Activated CD8-positive, alpha-beta memory T cell treated with anti-CD3 and anti-CD28 coated beads, Interleukin-2, amount 10 ng/mL, durations not matched to agents 7 days and 5 days (primary cell): ENCODE measurements around the gene OLIG2. TPM values are rescaled to one million over a fixed set of nuclear protein-coding genes. Genes with fewer than 3 reads are reported as not detected.

Experiments
- ATAC-seq: fragments of 150-1000 bp; cut with Tn5 transposase; one replicate; pipeline ENCODE4 v1.10.0; 2021; ENCODE audit warnings: moderate library complexity
- CTCF ChIA-PET: fragments of 350-600 bp; sonication (Branson Sonifier 250); formaldehyde crosslinking; loops from one replicate; lab custom pipeline; 2021; ENCODE audit warnings: antibody characterized with exemption; lab: Charles Lee
- DNase-seq: peaks from one replicate; pipeline ENCODE4 v3.0.0-alpha.2; 2020
- H3K27ac Mint-ChIP-seq: one replicate; pipeline ENCODE4 v1.8.0; 2021; ENCODE audit warnings: mild to moderate bottlenecking, mixed read lengths
- H3K27me3 Mint-ChIP-seq: one replicate; pipeline ENCODE4 v1.8.0; 2021; ENCODE audit warnings: mixed read lengths
- H3K36me3 Mint-ChIP-seq: one replicate; pipeline ENCODE4 v1.8.0; 2021; ENCODE audit warnings: mild to moderate bottlenecking, mixed read lengths
- H3K4me1 Mint-ChIP-seq: one replicate; pipeline ENCODE4 v1.8.0; 2021; ENCODE audit warnings: mixed read lengths
- H3K4me3 Mint-ChIP-seq: one replicate; pipeline ENCODE4 v1.8.0; 2021; ENCODE audit warnings: mild to moderate bottlenecking, moderate library complexity, mixed read lengths
- H3K9me3 Mint-ChIP-seq: one replicate; pipeline ENCODE4 v1.8.0; 2022; ENCODE audit warnings: low read depth, mixed read lengths
- total RNA-seq, 2 experiments: library from RNA; stranded (reverse); gene quantifications; one replicate each; pipeline ENCODE4 v1.2.3, GENCODE V29; 2021

The OLIG2 gene
- not detected for total RNA-seq

DNA sequence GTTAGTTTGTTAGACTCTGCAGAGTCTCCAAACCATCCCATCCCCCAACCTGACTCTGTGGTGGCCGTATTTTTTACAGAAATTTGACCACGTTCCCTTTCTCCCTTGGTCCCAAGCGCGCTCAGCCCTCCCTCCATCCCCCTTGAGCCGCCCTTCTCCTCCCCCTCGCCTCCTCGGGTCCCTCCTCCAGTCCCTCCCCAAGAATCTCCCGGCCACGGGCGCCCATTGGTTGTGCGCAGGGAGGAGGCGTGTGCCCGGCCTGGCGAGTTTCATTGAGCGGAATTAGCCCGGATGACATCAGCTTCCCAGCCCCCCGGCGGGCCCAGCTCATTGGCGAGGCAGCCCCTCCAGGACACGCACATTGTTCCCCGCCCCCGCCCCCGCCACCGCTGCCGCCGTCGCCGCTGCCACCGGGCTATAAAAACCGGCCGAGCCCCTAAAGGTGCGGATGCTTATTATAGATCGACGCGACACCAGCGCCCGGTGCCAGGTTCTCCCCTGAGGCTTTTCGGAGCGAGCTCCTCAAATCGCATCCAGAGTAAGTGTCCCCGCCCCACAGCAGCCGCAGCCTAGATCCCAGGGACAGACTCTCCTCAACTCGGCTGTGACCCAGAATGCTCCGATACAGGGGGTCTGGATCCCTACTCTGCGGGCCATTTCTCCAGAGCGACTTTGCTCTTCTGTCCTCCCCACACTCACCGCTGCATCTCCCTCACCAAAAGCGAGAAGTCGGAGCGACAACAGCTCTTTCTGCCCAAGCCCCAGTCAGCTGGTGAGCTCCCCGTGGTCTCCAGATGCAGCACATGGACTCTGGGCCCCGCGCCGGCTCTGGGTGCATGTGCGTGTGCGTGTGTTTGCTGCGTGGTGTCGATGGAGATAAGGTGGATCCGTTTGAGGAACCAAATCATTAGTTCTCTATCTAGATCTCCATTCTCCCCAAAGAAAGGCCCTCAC, at the start of gene OLIG2:
TSS of gene OLIG2 (plus strand) at position 447 of the 954 bp plus-strand sequence. CDS start 928 bp downstream, outside the sequence.
- no peak for ATAC-seq
- no peaks in the 10 kb centered on the region for H3K9me3 Mint-ChIP-seq
- no peak for DNase-seq
- H3K4me1 Mint-ChIP-seq, result peaks cover 19% of the 10 kb centered on the region
- H3K27me3 Mint-ChIP-seq, result peaks cover 92% of the 10 kb centered on the region
- CTCF ChIA-PET, result interaction anchor here (1.2 to 1.4 kb wide), 2 partner anchors 101 to 171 kb away, joined by 3 read pairs; no protein-coding TSS in a partner anchor
- no peak within 1 kb of the TSS for H3K4me3 Mint-ChIP-seq
- H3K27ac Mint-ChIP-seq, result peak within 1 kb of the TSS; percentile 70
- peaks cover 1% of the 10 kb centered on the region for H3K36me3 Mint-ChIP-seq

DNA sequence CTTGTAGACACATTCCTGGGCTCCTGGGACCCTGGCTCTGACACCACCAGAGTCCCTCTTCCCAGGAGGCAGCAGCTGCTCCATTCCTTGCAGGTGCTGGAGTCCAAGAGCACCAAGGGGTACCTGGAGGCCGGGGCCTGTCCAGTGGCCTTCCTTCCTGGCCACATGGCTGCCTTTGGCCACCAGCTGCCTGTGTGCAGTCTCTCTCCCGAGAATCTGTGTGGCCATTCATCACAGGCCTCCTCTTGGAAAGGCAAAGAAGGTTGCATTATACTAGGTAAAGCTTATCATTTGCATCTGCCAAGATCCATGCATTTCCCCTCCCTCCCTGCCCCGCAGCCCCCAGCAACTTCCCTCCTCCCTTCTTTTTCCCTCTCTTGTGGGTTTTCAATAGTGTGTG, 48.9 kb upstream of the OLIG2 start:
- H3K27me3 Mint-ChIP-seq, result peaks cover 24% of the 10 kb centered on the region

DNA sequence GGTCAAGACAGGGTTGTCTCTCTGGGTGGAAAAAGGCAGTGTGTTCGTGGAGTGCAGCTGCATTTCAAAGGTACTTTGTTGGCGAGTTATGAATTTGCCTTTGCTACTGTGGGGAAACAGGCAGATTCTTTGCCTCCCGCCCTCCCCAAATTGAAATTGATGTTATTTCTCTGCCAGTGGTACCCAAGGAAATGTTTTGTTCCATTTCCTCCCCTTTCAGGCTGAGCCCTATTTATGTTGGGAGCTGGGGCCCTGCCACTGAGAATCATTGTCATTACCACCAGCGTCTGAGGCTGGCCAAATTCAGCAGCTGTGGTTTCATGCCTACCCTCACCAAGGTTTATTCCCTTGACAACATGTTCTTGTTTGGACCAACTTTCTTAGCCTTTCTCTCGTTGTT, 48.5 kb upstream of the OLIG2 start:
- no peaks in the 10 kb centered on the region for H3K4me1 Mint-ChIP-seq
- H3K36me3 Mint-ChIP-seq, result no peaks in the 10 kb centered on the region
- H3K27ac Mint-ChIP-seq, result no peak overlapping the region
- no peak for ATAC-seq
- CTCF ChIA-PET, result interaction anchor here (1.1 kb wide), 1 partner anchor 37 kb away, joined by 3 read pairs; no protein-coding TSS in a partner anchor
- no peak for DNase-seq
- H3K9me3 Mint-ChIP-seq, result no peaks in the 10 kb centered on the region
- H3K4me3 Mint-ChIP-seq, result no peak overlapping the region
- H3K27me3 Mint-ChIP-seq, result peaks cover 25% of the 10 kb centered on the region

More for the DNA sequence above, 48.9 kb upstream of the OLIG2 start:
- Mint-ChIP-seq H3K4me1 (no peaks in the 10 kb centered on the region), H3K36me3 (no peaks in the 10 kb centered on the region), H3K9me3 (no peaks in the 10 kb centered on the region), H3K27ac (no peak overlapping the region), H3K4me3 (no peak overlapping the region)
- no peak for ATAC-seq
- CTCF ChIA-PET, result interaction anchor here (1.1 kb wide), 1 partner anchor 37 kb away, joined by 3 read pairs; no protein-coding TSS in a partner anchor
- DNase-seq, result no peak

DNA sequence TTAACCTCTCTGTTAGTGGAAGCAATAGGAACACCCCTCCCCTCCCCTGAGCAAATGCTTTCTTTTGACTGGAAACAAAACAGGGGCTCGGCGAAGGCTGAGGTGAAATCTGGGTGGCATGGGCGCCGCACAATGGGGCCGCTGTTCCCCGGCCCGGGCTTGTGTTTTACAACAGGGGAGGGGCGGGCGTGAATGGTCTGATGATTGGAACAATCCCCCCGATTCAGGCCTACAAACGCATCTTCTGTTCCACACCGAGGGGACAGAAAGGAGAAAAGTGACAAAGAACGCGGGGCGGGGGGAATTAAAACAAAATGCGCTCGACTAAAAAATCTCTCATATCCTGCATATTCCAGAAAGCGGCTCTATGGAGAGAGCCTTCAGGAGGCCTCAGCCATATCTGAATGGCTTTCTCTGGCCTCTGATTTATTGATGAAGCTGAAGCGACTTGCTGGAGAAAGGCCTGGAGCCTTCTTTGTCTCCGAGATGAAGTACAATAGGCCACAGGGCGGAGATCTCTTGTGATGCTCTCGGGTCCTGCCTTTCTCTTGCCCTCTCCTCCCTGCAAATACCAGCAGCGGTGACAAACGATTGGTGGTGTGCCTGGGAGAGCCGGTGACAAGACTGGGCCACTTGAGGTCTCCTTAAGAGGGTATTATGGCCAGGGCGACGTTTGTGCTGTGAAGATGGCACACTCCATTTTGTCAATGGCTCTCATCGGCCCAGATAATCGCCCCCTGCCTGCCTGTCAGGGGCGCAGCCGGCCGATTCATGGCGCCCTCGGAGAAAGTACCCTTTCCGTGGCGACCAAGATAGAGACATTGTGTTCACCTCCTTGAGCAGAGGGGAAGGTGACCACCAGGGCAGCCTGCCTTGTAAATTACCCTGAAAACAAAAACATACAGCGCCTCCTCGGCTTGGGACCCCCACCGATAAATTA, 47.1 kb upstream of the OLIG2 start:
- CTCF ChIA-PET, result no interaction called here
- Mint-ChIP-seq H3K9me3 (no peaks in the 10 kb centered on the region), H3K4me1 (no peaks in the 10 kb centered on the region), H3K27me3 (peaks cover 23% of the 10 kb centered on the region), H3K4me3 (no peak overlapping the region), H3K36me3 (no peaks in the 10 kb centered on the region), H3K27ac (no peak overlapping the region)
- no peak for ATAC-seq
- DNase-seq, result no peak

DNA sequence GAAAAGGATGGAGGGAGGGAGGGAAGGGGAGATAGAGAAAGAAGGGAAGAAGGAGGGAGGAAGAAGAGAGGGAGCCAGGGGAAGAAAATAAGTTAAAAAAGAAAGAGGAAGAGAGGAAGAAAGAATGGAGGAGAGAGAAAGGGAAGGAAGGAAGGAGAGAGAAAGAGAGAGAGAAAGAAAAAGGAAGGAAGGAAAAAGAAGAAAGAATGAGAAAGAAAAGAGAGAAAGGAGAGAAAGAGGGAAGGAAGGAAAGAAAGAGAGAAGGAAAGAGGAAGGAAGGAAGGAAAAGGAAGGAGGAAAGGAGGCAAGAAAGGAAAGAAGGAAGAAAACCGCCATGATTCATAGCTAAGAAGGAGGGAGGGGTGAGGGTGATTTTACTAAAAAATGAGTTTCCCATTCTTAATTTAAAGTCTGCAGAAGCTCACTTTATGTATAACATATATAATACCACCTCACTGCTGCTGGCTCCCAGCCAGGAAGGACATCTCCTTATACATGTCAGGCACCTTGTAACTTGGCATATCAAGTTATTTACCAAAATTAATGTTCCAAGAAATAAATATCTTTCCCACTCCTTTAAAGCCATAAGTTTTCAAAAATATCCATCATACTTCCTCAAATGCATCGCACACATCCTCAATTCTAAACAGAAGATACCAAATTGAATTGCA, 46.0 kb upstream of the OLIG2 start:
- no peak for ATAC-seq
- Mint-ChIP-seq H3K36me3 (no peaks in the 10 kb centered on the region), H3K9me3 (no peaks in the 10 kb centered on the region), H3K4me3 (no peak overlapping the region), H3K27me3 (peaks cover 26% of the 10 kb centered on the region), H3K27ac (no peak overlapping the region), H3K4me1 (no peaks in the 10 kb centered on the region)
- CTCF ChIA-PET, result no interaction called here
- no peak for DNase-seq

DNA sequence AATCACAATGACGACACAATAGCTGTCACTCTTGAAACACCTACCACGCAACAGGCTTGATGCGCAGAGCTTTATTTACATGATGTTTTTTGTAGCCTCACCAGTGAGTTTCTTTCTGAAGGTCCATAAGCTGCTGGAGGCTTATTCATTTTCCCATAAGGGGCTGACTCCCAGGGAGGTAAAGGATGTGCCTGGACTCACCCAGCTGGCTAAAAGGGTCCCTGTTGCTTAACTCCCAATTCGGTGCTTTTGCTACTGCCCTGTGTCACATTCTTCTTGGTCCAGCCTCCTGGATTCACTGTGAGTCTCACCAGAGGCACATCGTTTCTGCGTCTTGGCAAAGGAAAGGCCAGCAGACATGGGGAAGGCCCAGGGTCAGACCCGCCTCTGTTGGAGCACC, 44.6 kb upstream of the OLIG2 start:
- H3K4me3 Mint-ChIP-seq, result no peak overlapping the region
- DNase-seq (no peak), ATAC-seq (no peak)
- no peaks in the 10 kb centered on the region for H3K36me3 Mint-ChIP-seq
- no peaks in the 10 kb centered on the region for H3K9me3 Mint-ChIP-seq
- CTCF ChIA-PET, result no interaction called here
- no peak overlapping the region for H3K27ac Mint-ChIP-seq
- no peaks in the 10 kb centered on the region for H3K4me1 Mint-ChIP-seq
- H3K27me3 Mint-ChIP-seq, result peaks cover 24% of the 10 kb centered on the region

DNA sequence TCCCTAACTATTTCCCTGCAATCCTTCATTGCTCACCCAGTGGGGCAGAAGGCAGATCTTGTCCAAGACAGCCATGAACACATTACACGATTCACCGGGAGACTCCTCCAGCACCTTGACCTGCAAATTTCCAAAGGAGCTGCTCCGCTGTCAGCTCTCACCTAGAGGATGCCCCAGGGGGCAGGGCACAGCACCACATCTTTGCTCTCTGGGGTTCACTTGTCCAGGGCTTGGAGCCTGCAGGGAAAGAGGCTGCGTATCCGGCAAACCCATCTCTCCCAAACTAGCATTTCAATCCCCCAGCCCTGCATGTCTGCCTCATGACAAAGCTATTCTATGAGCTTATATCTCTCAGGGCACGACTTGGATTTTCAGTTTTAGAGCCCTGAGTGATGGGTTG, 35.1 kb upstream of the OLIG2 start:
- H3K36me3 Mint-ChIP-seq, result no peaks in the 10 kb centered on the region
- H3K4me1 Mint-ChIP-seq, result no peaks in the 10 kb centered on the region
- no peak overlapping the region for H3K27ac Mint-ChIP-seq
- no peak overlapping the region for H3K4me3 Mint-ChIP-seq
- DNase-seq (no peak), ATAC-seq (no peak)
- CTCF ChIA-PET, result interaction anchor here (1.0 to 1.2 kb wide), 2 partner anchors 50 to 105 kb away, joined by 3 to 4 read pairs; no protein-coding TSS in a partner anchor
- no peaks in the 10 kb centered on the region for H3K9me3 Mint-ChIP-seq
- peaks cover 55% of the 10 kb centered on the region for H3K27me3 Mint-ChIP-seq

DNA sequence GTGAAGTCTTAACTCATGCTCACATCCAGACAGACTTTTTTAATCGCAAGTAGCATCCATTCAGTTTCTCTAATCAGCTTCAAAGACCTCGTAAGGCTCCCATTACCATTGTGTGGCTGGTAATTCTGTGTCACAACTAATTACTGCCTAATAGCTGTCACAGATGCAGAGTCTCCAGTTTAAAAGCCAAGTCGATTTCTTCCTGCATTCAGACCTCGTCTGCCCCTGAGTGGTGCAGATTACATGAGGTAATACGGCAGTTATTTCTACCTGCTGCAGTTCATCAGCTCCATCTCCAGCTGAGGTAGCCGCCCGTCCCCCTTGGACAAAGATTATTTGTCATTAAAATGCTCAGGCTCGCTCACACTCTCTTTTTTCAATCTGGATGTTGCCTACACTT, 34.4 kb upstream of the OLIG2 start:
- H3K27me3 Mint-ChIP-seq, result peaks cover 55% of the 10 kb centered on the region
- no peaks in the 10 kb centered on the region for H3K9me3 Mint-ChIP-seq
- no peak overlapping the region for H3K27ac Mint-ChIP-seq
- ATAC-seq (no peak), DNase-seq (no peak)
- H3K36me3 Mint-ChIP-seq, result no peaks in the 10 kb centered on the region
- H3K4me3 Mint-ChIP-seq, result no peak overlapping the region
- CTCF ChIA-PET, result interaction anchor here (1.2 kb wide), 1 partner anchor 105 kb away, joined by 3 read pairs; no protein-coding TSS in a partner anchor
- H3K4me1 Mint-ChIP-seq, result no peaks in the 10 kb centered on the region

DNA sequence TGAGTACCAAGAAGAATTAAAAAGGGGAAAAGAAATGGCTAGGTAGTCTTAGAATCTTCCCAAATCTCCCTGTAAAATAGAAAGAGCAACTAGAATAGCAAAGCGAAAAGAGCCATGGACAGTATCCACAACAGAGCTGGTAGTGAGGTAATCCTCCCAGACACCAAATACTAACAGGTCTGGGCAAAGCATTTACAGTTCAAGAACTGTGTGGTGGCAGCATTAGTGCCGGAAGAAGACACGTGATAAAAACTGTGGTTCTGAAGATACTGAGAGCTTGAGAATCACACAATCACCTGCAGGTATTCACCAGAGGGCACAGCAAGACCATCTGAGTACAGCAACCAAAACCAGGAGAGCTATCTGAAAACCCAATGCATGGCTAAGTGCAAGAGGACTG, 31.8 kb upstream of the OLIG2 start:
- peak; percentile 19 for DNase-seq
- peaks cover 55% of the 10 kb centered on the region for H3K27me3 Mint-ChIP-seq
- no peak for ATAC-seq
- no peaks in the 10 kb centered on the region for H3K36me3 Mint-ChIP-seq
- H3K27ac Mint-ChIP-seq, result no peak overlapping the region
- CTCF ChIA-PET, result interaction anchor here (1.3 to 2.2 kb wide), 5 partner anchors 53 to 203 kb away, joined by 3 to 15 read pairs (median 4); no protein-coding TSS in a partner anchor
- no peaks in the 10 kb centered on the region for H3K4me1 Mint-ChIP-seq
- no peaks in the 10 kb centered on the region for H3K9me3 Mint-ChIP-seq
- H3K4me3 Mint-ChIP-seq, result no peak overlapping the region

DNA sequence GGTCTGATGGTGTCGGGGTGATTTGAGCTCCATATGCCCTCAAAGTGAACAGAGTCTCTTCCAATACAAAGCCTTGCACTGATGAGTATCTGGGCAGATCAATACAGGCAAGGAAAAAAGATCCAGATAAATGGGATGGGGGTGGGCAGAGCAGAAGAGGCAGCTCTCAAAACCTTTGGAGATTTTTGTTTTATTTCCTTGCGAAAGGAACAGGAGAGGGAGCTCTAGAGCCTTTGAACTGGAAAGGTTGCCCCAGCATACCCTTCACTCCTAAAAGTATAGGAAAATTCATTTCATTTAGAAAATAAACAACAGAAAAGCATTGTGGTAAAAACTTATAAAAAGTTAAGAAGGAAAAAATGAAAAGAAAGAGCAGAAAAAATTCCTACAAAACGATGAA, 31.4 kb upstream of the OLIG2 start:
- DNase-seq, result no peak
- Mint-ChIP-seq H3K27me3 (peaks cover 51% of the 10 kb centered on the region), H3K9me3 (no peaks in the 10 kb centered on the region), H3K4me1 (no peaks in the 10 kb centered on the region), H3K27ac (no peak overlapping the region), H3K36me3 (no peaks in the 10 kb centered on the region), H3K4me3 (no peak overlapping the region)
- no peak for ATAC-seq
- CTCF ChIA-PET, result interaction anchor here (0.6 to 2.2 kb wide), 6 partner anchors 54 to 479 kb away, joined by 3 to 15 read pairs (median 4); no protein-coding TSS in a partner anchor

DNA sequence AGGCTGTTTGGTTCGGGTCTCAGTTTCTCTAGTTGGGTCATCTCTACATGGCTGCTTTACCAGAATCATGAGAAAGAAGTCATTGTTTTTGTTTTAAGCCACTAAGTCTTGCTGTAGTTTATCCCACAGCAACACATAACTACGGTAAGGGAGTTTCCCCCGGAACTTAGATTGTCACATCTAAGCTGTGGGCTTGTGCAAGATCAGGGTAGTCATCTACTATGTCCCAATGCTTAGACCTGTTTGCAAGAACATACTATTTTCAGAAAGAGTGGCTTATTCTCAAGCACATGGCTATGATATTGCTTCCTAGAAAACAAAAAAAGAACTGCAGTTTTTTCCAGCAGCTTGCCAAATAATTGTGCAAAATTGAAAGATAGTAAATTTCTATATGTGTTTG, 18.0 kb upstream of the OLIG2 start:
- CTCF ChIA-PET, result no interaction called here
- DNase-seq (peak; percentile 27), ATAC-seq (no peak)
- H3K9me3 Mint-ChIP-seq, result no peaks in the 10 kb centered on the region
- no peaks in the 10 kb centered on the region for H3K36me3 Mint-ChIP-seq
- no peak overlapping the region for H3K4me3 Mint-ChIP-seq
- peaks cover 44% of the 10 kb centered on the region for H3K27me3 Mint-ChIP-seq
- H3K27ac Mint-ChIP-seq, result no peak overlapping the region
- no peaks in the 10 kb centered on the region for H3K4me1 Mint-ChIP-seq

DNA sequence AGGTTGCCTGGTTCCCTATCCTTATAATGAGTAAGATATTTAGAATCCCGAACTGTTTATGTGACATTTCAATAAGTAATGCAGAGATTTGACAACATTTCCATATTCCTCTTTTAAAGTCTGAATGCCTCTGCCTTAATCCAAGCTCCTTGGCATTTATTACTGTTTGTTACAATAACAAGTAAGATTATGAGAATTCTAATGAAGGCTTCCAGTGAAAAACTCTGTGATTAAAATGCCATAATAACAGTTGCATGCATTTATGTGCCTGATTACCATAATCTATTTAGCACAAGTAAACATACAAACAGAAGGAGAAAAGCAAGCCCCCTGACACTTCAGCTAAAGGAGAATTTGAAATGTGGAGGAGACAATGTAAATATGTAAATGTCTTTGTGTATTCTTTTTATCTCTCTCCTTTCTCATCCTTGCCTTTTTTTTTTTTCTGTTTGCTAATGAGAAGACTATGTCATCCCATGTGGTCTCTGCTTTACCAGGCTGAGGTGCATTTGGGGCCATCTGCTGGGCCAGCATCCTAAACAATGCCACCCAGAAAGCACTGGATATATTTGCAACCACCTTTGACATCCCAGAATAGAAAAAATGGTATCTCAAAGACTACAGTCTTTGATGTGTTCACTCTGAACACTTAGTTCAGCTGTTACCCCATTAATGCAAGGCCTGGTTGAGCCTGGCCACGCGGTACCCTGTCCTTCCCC, 17.2 kb upstream of the OLIG2 start:
- CTCF ChIA-PET, result no interaction called here
- H3K4me3 Mint-ChIP-seq, result no peak overlapping the region
- no peaks in the 10 kb centered on the region for H3K36me3 Mint-ChIP-seq
- H3K9me3 Mint-ChIP-seq, result no peaks in the 10 kb centered on the region
- H3K4me1 Mint-ChIP-seq, result no peaks in the 10 kb centered on the region
- DNase-seq, result no peak
- H3K27ac Mint-ChIP-seq, result no peak overlapping the region
- H3K27me3 Mint-ChIP-seq, result peaks cover 43% of the 10 kb centered on the region
- ATAC-seq, result no peak
